ENCODE measurements around the gene SLC22A6. TPM values are rescaled to one million over a fixed set of nuclear protein-coding genes. Genes with fewer than 3 reads are reported as not detected.

The SLC22A6 gene
- total RNA-seq, 4 donors from 2014 or later, result not detected

GRCh38 chr11:62959422-62959980, 25.3 kb downstream of the SLC22A6 start:
- WGBS, 2 donors, result 89 to 93% methylated on average over 1 of the region's 1 CpG
- Histone ChIP-seq H3K4me3 (no peak overlapping the region), H3K27me3 (no peaks in the 10 kb centered on the region), H3K9me3 (no peaks in the 10 kb centered on the region), H3K4me1 (peaks cover 0 to 14% (median 0%) of the 10 kb centered on the region in 4 donors), H3K27ac (no peak overlapping the region), H3K36me3 (no peaks in the 10 kb centered on the region)
- no peak for DNase-seq (ENCODE audit: low spot score in 2 of 2)
- TF ChIP-seq POLR2A (IDR thresholded peaks at IDR 0.05), result no peak
- no peak for TF ChIP-seq CTCF (IDR thresholded peaks at IDR 0.05)
- no peak for TF ChIP-seq EP300 (IDR thresholded peaks at IDR 0.05)

- Histone ChIP-seq H3K27me3 (no peaks in the 10 kb centered on the region), H3K9me3 (no peaks in the 10 kb centered on the region), H3K27ac (peak overlapping the region in 1 of 4 donors; percentile 39), H3K36me3 (no peaks in the 10 kb centered on the region), H3K4me3 (no peak overlapping the region), H3K4me1 (peaks cover 0 to 14% (median 0%) of the 10 kb centered on the region in 4 donors)
- 26 to 28% methylated on average over 11 of the region's 11 CpGs for WGBS, 2 donors
- no peak for DNase-seq (ENCODE audit: low spot score in 2 of 2)
- TF ChIP-seq POLR2A (IDR thresholded peaks at IDR 0.05), result no peak
- no peak for TF ChIP-seq EP300 (IDR thresholded peaks at IDR 0.05)
- TF ChIP-seq CTCF (IDR thresholded peaks at IDR 0.05), result no peak
Observed at GRCh38 chr11:62958547-62959421, 26.0 kb downstream of the SLC22A6 start.

GRCh38 chr11:62957147-62957546, 27.6 kb downstream of the SLC22A6 start:
- no peaks in the 10 kb centered on the region for H3K27me3 ChIP-seq
- H3K36me3 ChIP-seq, result no peaks in the 10 kb centered on the region
- 90 to 100% methylated on average over 2 of the region's 2 CpGs for WGBS, 2 donors
- H3K4me1 ChIP-seq, result peaks cover 0 to 14% (median 0%) of the 10 kb centered on the region in 4 donors
- H3K9me3 ChIP-seq, result no peaks in the 10 kb centered on the region
- H3K4me3 ChIP-seq, result no peak overlapping the region
- no peak for DNase-seq (ENCODE audit: low spot score in 2 of 2)
- TF ChIP-seq CTCF (IDR thresholded peaks at IDR 0.05) (no peak), EP300 (IDR thresholded peaks at IDR 0.05) (no peak), POLR2A (IDR thresholded peaks at IDR 0.05) (no peak)
- H3K27ac ChIP-seq, result no peak overlapping the region

GRCh38 chr11:62954478-62954877, 30.3 kb downstream of the SLC22A6 start:
- no peaks in the 10 kb centered on the region for H3K9me3 ChIP-seq
- H3K36me3 ChIP-seq, result no peaks in the 10 kb centered on the region
- no peaks in the 10 kb centered on the region for H3K27me3 ChIP-seq
- 71 to 77% methylated on average over 5 of the region's 5 CpGs for WGBS, 2 donors
- H3K27ac ChIP-seq, result no peak overlapping the region
- no peak overlapping the region for H3K4me3 ChIP-seq
- TF ChIP-seq EP300 (IDR thresholded peaks at IDR 0.05) (no peak), POLR2A (IDR thresholded peaks at IDR 0.05) (no peak), CTCF (IDR thresholded peaks at IDR 0.05) (no peak)
- H3K4me1 ChIP-seq, result peaks cover 0 to 12% (median 0%) of the 10 kb centered on the region in 4 donors
- DNase-seq (ENCODE audit: low spot score in 2 of 2), result no peak

GRCh38 chr11:62953811-62954210, 31.0 kb downstream of the SLC22A6 start:
- H3K9me3 ChIP-seq, result no peaks in the 10 kb centered on the region
- WGBS, 2 donors, result 74 to 90% methylated on average over 4 of the region's 4 CpGs

More at GRCh38 chr11:62953811-62954210, 31.0 kb downstream of the SLC22A6 start:
- H3K4me1 ChIP-seq, result peaks cover 0 to 6% (median 0%) of the 10 kb centered on the region in 4 donors
- H3K4me3 ChIP-seq, result no peak overlapping the region
- TF ChIP-seq CTCF (IDR thresholded peaks at IDR 0.05), result no peak
- H3K27ac ChIP-seq, result no peak overlapping the region
- no peak for DNase-seq (ENCODE audit: low spot score in 2 of 2)
- H3K27me3 ChIP-seq, result no peaks in the 10 kb centered on the region
- no peaks in the 10 kb centered on the region for H3K36me3 ChIP-seq

Data from tibial nerve (tissue), 4 donors.